HuH-7.5 (cell line): ENCODE data around the gene MAFF.

ENCODE experiments used
- DNase-seq: peaks from one replicate; pipeline ENCODE4 v3.0.0; 2011; ENCODE audit warnings: low spot score

MAFF gene

GRCh38 chr22:38249301-38249700, 47.5 kb downstream of the MAFF start:
- DNase-seq = no peak

GRCh38 chr22:38249803-38250642, 48.2 kb downstream of the MAFF start:
- no peak for DNase-seq

GRCh38 chr22:38250643-38251340, 49.0 kb downstream of the MAFF start:
- no peak for DNase-seq

GRCh38 chr22:38251341-38251692, 49.5 kb downstream of the MAFF start:
- no peak for DNase-seq

- DNase-seq = no peak
Measured at GRCh38 chr22:38255697-38256096, 53.9 kb downstream of the MAFF start.

- no peak for DNase-seq
Measured at GRCh38 chr22:38257181-38257580, 55.4 kb downstream of the MAFF start.

- no peak for DNase-seq
Measured at GRCh38 chr22:38257650-38258250, 56.0 kb downstream of the MAFF start.

GRCh38 chr22:38258895-38259294, 57.1 kb downstream of the MAFF start:
- DNase-seq = no peak

- DNase-seq = no peak
Measured at GRCh38 chr22:38259370-38259769, 57.6 kb downstream of the MAFF start.

GRCh38 chr22:38260761-38261681, 59.2 kb downstream of the MAFF start:
- no peak for DNase-seq

- DNase-seq = peak; percentile 66
Measured at GRCh38 chr22:38262051-38262795, 60.4 kb downstream of the MAFF start.

GRCh38 chr22:38264322-38264843, 62.6 kb downstream of the MAFF start:
- no peak for DNase-seq
